ENCODE results near the gene DMD.
"Not testable (repeated sequence)": the region's sequence is repeated elsewhere in the genome, so short reads cannot be mapped to it uniquely, and the experiment has no call there.

The DMD gene

DNA sequence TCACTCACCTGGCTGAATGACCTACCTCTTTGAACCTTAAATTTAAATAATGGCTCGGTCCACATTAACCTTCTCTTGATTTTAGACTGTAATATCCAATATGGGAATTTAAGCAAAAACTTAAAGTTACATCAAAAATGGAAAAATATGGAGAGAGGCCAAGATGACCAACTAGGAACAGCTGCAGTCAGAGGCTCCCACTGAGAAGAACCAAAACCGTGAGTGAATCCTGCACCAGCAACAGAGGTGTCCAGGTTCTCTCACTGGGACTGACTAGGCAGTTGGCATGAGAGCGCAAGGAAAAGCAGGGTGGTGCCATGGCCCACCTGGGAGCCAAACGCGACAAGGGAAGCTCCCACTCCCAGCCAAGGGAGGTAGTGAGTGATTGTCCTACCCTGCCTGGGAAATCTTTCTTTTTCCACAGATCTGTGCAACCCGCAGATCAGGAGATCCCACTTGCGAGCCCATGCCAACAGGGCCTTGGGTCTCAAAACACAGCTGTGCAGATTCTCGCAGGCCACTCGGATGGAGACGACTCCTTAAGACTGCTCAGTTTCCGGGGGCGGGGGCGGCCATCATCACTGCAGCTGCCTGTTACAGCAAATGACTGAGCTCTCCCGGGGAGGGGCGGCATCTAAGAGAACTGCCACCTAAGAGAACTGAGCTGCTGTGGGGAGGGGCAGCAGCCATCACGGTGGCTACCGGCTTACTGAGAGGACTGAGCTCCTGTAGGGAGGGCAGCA is 343.4 kb downstream of the DMD start:
- DNase-seq (ENCODE audit: low read depth in 1 of 2, low spot score in 1 of 2), result no peak

DNA sequence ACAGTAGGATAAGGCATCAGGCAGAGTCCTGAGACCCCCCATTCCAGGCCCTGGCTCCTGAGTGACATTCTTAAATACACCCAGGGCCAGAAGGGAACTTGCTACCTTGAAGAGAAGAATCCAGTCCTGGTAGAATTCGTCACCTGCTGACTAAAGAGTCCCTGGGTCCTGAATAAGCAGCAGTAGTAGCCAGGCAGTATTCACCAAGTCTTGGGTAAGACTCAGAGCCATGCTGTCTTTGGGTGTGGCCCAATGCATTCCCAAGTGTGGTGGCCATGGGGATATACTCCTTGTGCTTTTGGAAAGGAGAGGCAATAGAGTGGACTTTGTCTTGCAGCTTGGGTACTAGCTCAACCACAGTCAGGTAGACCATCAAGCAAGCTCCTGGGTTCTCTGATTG is 359.1 kb downstream of the DMD start:
- no peak for DNase-seq (ENCODE audit: low read depth in 1 of 2, low spot score in 1 of 2)

DNA sequence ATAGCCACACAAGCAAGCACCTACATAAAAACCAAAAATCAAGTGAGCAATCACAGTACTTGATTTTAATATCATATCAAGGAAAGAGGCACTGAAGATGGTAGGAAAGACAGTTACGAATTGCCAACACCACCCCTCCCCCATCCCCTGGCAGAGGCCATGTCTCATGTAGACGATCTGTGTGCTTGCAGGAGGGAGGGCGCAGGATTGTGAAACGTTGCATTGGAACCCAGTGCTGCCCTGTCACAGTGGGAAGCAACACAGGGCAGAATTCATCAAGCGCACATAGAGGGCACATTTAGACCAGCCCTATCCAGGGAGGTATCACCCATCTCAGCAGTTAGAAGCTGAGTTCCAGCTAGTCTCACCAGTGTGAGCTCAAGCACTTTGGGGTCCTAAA is 359.8 kb downstream of the DMD start:
- no peak for DNase-seq (ENCODE audit: low read depth in 1 of 2, low spot score in 1 of 2)

DNA sequence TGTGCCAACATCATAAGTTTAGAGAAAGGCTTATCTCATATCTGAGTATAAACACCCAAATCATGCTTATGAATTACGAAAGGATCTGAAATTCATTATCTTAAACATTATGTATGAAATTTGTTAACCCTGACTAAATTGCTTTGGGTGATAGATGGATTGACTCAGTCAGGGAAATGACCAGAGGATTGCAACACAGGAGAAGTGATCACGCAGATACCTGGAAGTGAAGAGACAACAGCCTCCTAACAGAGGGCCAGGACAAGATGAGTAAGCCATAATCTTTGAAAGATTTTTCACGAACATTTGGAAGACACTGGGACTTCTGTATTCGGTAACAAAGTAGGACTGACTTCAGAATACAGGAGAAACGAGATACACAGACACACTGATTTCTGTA is 363.4 kb downstream of the DMD start:
- no peak for DNase-seq (ENCODE audit: low read depth in 1 of 2, low spot score in 1 of 2)

DNA sequence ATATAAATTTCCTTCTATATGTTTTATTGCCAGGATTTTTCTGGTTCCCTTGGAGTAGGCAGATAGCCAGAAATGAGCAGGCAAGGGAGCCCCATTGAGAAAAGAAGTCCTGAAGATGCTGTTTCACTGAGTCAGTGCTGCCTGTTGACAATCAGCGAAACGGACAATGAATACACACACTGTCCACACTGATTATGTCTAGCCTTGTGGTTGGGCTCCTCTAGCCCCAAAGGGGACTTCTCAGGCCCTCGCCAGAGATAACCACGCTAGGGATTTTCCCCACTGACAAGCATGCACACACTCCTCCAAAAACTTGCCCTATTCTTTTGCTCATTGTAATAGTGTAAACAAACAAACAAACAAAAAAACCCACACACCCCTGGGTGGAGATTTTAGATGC is 369.3 kb downstream of the DMD start:
- no peak for DNase-seq (ENCODE audit: low read depth in 1 of 2, low spot score in 1 of 2)

DNA sequence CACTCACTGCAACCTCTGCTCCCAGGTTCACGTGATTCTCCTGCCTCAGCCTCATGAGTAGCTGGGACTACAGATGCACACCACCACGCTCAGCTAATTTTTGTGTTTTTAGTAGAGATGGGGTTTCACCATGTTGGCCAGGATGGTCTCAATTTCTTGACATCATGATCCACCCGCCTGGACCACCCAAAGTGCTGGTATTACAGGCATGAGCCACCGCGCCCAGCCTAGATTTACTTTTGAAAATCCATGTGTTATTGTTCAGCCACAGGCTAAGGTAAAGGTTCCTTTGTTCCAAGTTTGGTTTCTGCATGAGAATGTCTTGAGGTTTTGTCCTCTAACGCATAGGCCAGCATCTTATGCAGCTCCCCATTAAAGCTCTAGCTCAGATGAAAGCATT is 371.6 kb downstream of the DMD start:
- DNase-seq (ENCODE audit: low read depth in 1 of 2, low spot score in 1 of 2), result no peak

DNA sequence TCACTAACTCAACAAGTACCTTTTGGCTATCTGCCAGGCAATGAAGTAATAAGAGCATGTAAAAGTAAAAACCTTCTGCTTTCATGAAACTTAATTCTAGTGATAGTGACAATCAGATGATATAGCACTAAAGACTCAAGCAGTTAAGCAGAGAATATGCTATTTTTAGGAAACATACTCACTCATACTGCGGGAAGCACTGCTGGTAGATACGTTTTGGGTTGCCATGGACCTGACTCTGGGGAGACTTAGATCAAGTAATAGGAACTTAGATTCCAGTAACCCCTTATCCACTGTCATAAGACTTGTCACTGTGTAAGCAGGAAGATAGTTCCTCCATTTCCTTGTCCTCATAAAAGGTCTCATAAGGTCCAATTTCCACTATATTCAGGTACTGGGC is 386.3 kb downstream of the DMD start:
- no peak for DNase-seq (ENCODE audit: low read depth in 1 of 2, low spot score in 1 of 2)

DNA sequence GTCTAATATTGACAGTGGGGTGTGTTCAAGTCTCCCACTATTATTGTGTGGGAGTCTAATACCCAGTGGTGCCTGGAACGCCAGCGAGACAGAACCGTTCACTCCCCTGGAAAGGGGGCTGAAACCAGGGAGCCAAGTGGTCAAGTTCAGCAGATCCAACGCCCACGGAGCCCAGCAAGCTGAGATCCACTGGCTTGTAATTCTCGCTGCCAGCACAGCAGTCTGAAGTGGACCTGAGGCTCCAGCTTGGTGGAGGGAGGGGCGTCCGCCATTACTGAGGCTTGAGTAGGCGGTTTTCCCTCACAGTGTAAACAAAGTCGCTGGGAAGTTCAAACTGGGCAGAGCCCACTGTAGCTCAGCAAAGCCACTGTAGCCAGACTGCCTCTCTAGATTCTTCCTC is 407.3 kb downstream of the DMD start:
- no peak for DNase-seq (ENCODE audit: low read depth in 1 of 2, low spot score in 1 of 2)

DNA sequence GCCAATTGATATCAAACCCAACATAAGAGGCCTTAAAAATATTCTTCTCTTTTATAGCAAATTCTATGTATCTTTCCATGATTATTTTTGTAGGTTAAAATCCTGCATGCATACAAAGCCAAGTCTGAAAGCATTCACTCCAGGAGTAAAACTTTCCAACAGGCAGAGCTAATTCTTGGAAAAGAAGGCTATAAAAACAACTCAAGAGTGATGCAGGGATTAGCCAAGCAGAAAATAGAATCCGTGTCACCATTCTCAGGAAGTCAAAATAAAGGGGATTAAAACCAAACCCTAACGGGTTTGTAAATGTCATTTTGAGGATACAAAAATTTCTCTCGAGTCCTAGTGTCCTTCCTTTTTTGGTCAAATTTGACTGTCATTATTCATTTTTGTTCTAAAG is 412.4 kb downstream of the DMD start:
- DNase-seq (ENCODE audit: low read depth in 1 of 2, low spot score in 1 of 2), result no peak

DNA sequence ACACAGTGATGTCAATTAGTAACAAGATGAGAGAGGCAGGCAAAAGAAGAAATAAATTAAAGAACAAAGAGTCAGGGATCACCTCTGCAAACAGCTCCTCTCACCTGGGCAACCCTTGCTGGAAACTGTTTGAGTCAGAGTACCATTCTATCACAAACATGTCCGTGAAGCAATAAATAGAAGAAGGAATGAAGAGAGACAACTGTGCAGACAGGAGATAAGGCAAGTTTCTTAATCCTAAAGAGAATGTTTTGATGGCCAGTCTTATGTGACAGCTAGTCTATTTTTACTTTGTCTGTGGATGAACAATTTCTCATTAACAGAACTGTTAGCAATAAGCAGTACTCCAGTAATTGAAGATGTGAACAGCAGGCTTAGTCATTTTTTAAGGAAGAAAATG is 422.4 kb downstream of the DMD start:
- DNase-seq (ENCODE audit: low read depth in 1 of 2, low spot score in 1 of 2), result no peak

DNA sequence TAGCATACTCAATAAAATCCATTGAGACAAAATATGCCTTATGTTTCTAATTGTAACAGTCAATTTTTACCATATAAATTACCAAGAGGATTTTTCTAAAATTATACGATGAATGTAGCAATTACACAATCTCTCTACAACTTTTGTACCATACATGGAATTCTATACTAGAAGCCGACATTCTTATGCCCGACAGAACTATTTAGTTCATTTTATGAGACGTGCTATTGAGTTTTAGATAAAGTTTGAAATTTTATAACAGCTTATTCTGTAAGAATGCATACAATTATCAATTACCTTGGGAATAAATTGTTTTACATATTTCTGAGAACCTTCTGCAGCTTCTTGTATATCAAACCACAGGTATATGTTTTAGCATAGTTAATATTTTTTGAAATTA is 431.2 kb downstream of the DMD start:
- DNase-seq (ENCODE audit: low read depth in 1 of 2, low spot score in 1 of 2), result no peak

DNA sequence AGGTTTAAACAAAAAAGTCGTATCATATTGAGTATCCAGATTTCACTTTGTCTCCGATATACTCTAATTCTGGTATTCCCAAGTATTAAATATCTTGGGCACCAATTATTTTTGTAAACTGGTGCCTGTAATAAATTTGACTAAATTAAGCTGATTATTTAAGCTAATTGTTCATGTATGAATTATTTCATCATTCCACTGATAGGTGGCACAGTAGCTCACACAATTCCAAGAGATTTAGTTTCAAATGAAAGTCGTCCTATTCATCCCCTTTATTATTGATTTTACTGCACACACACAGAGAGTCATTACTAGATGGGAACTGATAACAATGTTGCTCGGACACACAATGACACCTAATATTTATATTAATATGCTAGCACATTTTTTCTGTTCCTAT is 432.4 kb downstream of the DMD start:
- no peak for DNase-seq (ENCODE audit: low read depth in 1 of 2, low spot score in 1 of 2)

DNA sequence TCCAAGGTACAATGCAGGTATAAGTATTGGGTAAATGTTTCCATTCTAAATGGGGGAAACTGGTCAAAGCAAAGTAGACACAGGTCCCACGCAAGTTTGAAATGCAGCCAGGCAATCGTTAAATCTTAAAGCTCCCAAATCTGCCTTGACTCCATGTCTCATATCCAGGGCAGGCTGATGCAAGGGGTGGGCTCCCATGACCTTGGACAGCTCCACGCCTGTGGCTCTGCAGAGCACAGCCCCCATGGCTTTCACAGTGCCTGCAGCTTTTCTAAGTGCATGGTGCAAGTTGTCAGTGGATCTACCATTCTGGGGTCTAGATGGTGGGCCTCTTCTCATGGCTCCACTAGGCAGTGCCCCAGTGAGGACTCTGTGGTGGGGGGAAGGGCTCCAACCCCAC is 436.4 kb downstream of the DMD start:
- no peak for DNase-seq (ENCODE audit: low read depth in 1 of 2, low spot score in 1 of 2)

DNA sequence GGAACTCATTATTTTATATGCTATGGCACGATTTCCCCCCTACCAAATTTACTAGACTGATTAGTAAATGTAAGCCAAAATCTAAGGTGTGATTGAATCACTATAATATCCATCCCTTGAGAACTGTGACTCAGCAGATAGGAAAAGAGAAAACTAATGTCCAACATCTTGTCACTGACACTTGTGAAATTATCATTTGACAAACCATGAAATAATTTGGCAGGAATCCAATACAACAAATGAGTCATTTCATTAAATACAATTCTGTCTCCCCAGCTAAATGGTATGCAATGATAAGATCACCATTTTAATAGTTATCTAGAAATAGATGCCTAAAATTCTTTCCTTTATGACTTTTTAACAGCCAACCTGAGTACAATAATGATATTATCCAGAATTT is 462.3 kb downstream of the DMD start:
- no peak for DNase-seq (ENCODE audit: low read depth in 1 of 2, low spot score in 1 of 2)

DNA sequence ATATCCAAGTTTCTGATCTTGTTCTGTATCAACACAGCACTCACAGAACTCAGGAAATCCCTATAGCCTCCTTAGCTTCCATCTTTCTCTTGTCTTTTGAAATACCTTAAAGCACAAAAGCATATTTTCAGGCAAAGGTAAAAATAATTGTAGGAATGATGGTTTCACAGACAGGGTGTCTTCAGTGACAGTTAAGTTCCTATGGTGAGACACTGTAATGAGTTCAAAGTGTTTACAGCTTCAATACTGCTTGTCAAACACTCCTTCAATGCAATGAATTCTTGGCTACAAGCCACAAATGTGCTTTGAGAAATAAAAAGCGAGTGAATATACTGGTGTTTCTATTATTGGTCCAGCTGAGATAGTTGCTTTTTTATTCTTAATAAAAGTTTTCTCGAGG is 466.0 kb downstream of the DMD start:
- no peak for DNase-seq (ENCODE audit: low read depth in 1 of 2, low spot score in 1 of 2)

DNA sequence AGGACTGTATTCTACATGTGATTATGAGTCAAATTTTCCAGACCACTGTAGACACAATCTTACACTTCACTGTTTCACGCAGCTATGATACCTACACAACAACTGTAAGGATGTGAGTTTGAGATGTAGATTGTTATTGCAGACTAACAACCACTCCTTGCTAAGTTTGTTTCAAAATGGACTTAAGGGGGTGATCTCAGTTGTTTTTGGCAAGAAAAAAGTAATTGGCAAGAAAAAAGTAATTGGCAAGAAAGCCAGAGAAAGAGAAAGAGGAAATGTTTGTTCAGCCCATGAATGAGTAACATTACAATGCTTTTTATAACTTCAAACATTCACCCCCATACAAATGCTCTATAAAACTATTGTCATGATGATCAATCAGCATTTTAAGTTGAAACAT is 466.4 kb downstream of the DMD start:
- no peak for DNase-seq (ENCODE audit: low read depth in 1 of 2, low spot score in 1 of 2)

DNA sequence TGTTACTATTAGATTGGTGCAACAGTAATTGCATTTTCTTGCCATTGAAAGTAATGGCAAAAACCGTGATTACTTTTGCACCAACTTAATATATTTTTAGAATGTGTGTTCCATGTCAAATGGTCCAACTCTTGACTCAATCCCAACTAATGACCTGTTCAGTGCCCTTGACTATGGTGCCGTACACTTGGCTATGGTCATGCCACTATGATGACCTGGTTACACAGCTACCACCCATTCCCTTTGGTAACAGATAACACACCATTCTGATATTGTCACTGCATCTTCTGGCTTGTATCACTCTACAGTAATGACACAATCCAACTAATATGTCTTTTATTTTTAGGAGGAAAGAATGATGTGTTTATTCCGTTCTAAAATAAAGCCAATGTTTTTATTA is 469.4 kb downstream of the DMD start:
- DNase-seq (ENCODE audit: low read depth in 1 of 2, low spot score in 1 of 2), result no peak

DNA sequence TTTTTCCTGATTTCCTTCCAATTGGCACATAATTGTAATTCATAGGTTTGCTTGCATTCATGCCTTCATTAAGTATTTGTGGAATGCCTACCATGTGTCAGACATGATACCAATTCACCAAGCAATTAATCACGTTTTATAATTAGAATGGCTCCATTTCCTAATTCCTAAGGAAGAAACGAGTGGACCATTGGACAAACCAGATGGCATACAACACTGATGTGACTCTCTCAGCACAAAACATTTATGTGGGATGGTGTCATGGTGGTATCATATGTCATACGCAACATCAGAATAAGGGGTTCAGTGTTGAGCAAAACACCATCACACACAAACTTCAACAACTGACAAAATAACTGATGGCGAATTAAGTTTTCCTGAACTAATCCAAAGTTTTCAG is 502.8 kb downstream of the DMD start:
- no peak for DNase-seq (ENCODE audit: low read depth in 1 of 2, low spot score in 1 of 2)

DNA sequence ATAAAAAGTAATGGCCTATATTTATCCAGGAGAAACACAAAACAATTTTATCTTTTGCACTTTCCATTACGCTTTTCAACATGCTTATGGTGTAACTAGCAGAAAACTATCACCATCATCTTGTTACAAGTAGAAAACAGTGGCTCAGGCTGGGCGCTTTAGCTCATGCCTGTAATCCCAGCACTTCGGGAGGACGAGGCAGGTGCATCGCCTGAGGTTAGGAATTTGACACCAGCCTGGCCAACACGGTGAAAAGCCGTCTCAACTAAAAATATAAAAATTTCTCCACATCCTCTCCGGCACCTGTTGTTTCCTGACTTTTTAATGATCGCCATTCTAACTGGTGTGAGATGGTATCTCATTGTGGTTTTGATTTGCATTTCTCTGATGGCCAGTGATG is 506.0 kb downstream of the DMD start:
- not testable (repeated sequence) for DNase-seq (ENCODE audit: low read depth in 1 of 2, low spot score in 1 of 2)

DNA sequence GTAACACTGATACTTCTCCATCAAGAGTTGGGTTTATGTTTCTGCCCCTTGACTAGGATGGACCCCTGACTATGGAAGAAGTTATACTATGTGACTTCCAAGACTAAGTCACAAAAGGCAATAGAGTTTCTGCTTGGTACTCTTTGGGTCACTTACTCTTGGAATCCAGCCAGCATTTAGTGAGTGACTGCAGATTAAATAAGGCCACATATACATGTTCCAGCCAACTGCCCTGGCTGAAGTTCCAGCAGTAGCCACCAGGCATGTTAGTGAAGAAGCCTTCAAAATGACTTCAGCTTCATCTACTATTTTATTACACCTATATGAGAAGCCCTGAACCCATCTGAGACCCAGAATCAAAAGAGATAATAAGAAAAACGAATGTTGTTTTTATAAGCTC is 524.0 kb downstream of the DMD start:
- no peak for DNase-seq (ENCODE audit: low read depth in 1 of 2, low spot score in 1 of 2)

DNA sequence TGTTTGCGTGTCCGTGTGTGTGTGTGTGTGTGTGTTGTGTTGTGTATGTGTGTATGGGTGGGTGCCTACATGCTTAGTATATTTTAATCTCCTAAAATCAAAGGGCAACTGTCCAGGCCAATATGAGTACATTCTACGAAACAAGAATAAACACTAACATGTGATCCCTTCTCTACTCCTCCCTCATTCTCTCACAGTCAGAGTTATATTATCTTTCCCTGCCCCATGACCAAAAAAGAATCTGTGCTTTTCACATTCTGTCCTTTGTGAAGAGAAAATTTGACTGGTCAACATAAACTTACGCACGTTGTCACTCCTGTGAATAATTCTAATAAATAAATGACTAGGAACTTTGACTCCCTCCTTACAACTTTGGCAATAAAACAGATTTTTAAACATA is 532.9 kb downstream of the DMD start:
- no peak for DNase-seq (ENCODE audit: low read depth in 1 of 2, low spot score in 1 of 2)

DNA sequence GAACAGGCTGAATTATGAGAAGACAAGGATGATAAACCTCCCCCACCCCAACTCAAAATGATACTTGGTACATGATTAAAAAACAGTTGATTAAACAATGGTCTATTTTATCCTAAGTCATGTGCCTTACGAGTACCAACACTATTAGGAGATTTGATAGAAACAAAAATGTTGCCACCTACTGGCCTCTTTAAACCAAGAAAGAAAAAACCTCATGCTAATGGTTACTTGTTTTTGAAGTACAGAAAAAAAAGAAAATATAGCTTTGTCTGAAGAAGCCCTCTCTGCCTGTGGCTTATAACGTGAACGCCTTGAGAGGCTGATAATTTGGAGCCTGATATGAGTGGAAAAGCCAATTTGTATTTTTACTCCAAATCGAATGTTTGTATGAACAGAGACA is 538.2 kb downstream of the DMD start:
- DNase-seq (ENCODE audit: low read depth in 1 of 2, low spot score in 1 of 2), result no peak

DNA sequence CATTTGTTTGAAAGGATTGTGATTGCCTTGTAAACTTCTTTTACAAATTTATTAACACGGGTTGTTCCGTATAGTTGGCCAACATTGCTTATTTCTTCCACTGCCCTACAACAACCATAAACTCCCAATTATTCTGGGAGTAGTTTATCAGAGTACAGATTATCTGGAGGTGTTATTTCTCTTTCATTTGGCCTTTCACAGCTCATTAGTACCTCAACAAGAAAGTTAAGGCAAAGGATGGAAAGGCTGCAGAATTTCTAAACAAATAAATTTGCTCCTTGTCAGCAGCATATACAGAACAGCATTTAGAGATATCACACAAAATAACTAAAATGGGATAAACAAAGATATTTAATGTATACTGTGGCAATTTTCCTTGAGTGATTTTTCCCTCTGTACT is 548.8 kb downstream of the DMD start:
- DNase-seq (ENCODE audit: low read depth in 1 of 2, low spot score in 1 of 2), result no peak
